NCI-H82 (cell line): ENCODE data around the gene ELOVL5.

Source experiments
- DNase-seq: peaks from one replicate; lab custom pipeline; 2025; lab: John Stamatoyannopoulos, UW

ELOVL5 gene

DNA sequence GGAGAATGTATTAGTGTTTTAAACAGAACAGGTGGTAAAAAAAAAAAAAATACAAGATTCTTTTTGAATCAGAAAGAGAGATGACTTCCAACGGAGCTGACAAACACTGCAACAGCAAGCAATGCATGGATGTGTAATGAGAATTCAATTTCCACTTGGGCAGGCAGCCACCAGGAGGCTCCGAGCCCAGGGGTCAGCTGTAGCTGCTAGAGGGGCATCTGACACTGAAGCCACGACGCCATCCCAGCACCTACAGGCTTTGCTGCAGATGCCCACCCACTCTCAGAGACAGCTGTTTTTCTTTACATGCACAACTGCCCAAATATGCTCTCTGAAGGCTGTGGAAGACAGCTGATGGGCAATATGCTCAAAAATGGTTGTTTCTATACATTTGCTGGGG, 75.4 kb downstream of the ELOVL5 start:
- DNase-seq, result no peak

DNA sequence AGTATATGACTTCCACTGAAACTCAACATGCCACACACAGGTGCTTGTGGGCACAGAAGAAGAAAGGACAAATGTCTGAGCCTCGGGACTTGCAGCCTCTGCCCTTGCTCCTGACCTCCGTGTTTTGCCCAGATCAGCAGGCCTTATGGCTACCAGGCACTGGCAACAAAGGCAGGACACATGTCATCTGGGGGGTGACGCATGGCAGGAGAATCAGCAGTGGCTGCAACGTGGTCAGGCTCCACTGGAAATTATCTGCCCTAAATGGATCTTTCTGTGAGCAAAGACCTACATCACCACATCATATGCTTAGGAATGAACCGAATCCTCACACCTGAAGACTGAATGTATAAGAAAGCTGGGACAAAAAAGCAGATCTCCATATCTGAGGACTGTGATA, 78.9 kb downstream of the ELOVL5 start:
- DNase-seq, result no peak

DNA sequence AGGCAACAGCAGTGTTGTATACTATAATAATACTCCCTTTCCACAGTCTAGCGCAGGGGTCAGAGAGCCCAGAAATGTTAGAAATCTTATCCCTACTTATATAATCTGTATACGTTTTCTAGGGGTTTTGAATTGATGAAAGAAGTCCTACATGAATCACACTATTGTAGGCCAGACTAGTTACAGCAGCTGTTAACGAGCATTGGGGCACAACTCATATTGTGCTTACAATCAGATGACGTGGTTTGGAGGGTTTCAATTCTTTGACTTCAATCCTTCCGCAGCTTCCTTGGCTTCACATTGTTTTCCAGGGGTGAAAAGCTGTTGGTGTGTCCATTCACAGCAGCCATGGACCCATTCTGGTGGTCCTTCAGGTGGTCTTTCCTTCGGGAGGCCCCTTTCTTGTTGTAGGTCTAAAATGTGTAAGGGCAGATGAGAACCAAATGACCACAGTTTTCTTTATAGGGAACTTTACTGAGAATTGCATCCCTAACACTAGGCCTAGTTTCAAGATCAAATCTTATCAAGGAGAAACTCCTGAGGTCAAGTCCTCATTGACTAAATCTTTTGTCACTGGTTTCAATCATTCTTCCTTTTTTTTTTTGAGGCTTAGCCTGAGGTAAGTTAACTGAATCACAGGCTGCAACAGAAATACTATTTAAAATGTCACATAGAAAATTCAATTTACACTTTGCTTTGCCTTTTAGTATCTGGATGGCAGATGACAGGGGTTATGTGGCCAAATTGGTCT, 79.7 kb downstream of the ELOVL5 start:
- DNase-seq, result no peak

DNA sequence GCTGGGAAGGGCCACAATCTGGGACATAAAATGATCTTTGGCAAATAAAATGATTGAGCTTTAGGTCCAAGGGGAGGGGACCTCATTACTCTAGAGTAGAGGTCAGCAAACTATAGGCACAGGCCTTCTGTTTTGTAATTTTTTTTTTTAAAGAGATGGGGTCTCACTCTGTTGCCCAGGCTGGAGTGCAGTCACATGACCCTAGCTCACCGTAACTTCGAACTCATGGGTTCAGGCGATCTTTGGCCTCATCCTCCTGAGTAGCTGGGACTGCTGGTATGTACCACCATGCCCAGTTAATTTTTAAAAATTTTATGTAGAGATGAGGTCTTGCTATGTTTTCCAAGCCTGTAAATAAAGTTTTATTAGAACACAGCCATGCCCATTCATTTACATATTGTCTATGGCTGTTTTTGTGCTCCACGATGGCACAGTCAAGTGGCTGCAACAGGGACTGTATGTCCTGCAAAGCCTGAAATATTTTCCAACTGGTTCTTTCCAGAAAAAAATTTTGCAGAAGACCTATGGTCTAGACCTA, 82.1 kb downstream of the ELOVL5 start:
- no peak for DNase-seq

DNA sequence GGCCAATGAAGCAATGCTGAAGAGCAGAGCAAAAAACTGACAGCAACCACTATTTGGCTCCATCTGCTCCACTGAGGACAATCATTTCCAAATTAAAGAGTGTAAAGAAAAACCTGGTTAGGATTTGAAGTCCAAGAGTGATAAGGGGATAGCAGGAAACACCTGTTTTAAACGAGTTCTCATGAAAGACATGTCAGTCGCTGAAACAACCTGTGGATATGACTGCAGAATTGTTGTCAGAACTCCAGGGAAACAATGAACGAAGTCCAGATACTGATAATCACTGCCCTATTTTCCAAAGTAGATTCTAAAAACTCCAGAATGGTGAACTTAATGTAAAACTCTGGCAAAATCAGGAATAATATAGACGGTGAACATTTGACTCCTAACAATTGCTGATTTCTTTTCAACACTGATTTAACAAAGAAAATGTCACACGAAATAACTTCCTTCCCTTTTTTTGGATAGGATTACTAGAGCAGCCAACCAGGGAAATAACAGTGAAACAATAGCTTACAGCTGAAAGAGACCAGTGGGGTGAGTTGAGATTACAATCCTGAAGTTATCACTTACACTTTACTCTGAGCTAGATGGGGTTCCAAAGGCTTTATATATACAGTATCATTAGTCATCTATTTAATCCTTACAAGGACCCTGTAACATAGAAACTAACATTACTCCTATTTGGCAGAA, 83.7 kb downstream of the ELOVL5 start:
- no peak for DNase-seq

DNA sequence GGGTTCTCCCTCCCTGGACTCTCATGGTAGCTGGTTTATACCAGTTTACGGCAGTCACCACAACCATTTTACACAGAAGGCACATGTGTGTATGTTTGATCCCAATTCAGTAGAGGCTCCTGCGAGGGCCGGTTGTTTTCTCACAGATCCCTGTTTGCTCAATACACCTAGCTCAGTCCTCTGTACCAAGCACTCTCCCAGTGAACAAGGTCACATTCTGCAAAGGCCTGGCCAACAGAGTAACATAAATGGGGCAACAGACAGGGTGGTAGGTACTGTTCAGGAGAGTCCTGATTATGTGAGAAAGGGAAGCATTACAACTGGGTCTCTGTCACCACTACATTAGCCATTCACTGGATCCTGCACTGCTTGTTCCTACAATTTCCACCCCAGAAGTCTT, 84.4 kb downstream of the ELOVL5 start:
- DNase-seq, result no peak

DNA sequence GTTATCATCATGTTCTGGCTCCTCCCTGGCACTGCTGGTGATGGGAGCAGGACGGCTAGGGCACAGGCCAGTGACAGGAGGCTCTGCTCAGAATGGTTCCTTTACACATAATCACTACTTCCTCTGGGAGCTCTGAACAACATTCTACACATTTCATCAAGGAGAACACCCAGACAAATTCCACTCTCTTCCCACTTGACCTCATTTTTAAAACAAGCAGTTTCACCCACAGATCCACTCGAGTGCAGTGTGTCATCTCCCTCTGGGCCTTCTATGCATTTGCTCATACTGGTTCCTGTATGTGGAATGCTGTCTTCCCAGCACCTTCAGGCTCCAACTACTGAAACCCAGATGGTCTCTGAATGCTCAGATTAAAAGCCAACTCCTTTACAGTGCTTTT, 84.8 kb downstream of the ELOVL5 start:
- no peak for DNase-seq

DNA sequence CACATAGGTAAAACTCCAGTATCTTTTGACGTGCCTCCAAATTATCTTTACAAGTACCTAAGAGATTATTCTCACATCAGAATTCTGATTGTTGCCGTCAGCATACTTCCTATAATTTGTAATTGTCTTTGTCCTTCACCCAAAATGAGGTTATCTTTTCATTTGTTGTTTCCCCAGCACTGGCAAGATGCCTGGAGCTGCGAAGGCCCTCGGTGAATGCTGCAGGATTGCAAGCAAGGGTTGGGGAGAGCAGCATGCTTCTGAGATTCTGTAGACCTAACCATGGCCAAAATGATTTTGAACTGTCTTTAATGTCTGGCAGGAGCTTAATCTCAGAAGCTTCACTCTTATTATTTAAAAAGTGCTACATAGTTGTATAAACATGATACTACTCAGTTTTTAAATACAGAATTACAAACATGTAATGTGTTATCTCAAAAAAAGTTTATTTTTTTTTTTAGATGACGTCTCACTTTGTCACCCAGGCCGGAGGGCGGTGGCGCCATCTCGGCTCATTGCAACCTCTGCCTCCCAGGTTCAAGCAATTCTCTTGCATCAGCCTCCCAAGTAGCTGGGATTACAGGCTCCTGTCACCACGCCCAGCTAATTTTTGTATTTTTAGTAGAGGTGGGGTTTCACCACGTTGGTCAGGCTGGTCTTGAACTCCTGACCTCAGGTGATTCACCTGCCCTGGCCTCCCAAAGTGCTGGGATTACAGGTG, 88.7 kb downstream of the ELOVL5 start:
- DNase-seq, result no peak

DNA sequence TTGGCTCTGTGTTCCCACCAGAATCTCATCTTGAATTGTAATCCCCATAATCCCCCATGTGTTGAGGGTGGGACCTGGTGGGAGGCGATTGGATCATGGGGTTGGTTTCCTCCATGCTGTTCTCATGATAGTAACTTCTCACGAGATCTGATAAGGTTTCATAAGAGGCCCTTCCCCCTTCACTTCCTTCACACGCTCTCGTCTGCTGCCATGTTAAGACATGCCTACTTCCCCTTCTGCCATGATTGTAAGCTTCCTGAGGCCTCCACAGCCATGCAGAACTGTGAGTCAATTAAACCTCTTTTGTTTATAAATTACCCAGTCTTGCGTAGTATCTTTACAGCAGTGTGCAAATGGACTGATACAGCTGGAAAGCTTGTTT, 90.0 kb downstream of the ELOVL5 start:
- DNase-seq, result peak; percentile 53

DNA sequence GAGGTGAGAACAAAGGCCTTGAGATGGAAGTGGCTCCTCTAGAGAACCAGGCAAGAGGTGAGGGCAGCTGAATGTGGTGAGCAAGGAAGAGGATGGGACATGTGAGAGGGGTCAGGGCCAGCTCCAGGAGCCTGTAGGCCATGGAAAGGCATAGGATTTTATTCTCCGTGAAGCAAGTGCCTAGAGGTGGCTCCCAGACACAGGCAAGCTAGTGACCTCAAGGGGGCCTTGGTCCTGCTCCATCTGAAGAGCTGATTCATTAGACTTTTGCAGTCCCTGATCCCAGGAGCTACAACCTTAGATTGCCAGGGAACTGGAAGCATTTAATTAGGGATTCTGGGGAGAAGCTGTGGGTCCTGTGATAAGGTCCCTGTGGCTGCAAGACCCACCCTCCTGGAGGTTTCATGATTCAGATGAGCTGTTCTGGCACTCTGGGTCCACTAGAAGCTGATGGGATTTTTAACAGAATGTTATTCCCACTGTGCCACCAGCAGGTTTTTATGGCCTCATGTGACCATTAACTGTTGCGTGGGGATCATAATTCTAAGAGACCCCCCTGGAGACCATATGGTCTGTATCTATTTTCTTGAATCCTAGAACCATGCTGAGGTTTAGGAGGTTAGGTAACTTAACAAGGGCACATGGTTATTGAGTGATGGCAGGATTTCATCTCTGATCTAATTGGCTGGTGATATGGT, 90.5 kb downstream of the ELOVL5 start:
- DNase-seq, result no peak

DNA sequence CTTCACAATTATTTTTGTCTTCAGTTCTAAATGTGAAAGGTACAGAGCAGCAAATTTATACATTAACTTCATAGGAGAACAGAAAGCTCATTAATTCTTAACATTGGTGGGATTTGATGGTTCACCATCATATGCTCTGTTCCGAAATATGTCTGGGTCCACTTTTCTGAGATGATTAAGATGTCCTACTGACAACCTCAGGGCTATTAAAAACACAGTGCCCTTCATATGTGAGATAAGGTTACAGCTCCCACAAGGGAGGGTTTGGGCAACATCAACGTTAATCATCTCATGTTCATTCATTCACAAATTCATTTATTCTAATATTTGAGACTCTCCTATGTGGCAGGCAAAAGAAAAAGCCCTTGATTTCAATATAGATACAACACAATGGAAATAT, 91.2 kb downstream of the ELOVL5 start:
- no peak for DNase-seq

DNA sequence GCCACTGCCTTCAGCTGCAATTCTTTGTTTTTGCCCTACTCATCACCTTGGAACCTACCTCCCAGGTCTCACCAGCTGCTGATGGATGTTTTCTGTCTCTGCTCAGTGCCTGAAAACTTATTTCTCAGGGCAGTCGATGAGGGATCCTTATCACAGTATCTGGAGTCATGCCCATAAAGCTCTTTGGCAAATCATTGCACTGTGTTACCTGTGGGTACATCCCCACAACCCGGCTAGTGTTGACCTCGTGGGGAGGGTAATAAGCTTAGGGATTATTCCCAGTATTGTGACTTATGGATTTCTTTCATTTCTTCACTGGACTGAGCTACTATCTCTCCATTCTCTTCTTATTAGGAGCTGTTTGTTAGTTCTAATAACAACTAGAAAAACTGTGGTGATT, 91.7 kb downstream of the ELOVL5 start:
- peak; percentile 26 for DNase-seq

DNA sequence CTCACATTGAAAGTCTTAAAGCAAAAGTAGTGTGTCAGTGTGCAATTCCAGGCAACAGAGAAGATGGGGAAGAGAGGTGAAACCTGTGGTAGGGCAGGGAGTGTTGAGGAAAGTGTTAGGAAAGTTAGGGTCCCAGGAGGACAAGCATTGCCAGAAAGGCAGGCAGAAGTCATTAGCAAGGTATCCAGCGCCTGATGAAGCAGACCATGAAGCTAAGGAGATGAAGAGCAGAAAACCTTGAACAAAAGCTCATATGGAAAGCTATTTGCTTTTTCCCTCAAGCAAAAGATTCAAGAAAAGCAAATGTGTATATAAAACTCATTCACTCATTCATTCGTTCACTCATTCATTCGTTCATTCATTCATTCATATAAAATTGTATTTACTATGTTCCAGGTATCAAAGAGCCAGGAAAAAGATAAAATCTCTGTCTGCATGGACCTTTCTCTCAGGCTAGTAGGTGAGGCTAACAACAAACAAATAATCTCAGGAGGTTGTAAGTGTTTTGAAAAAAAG, 96.5 kb downstream of the ELOVL5 start:
- no peak for DNase-seq

DNA sequence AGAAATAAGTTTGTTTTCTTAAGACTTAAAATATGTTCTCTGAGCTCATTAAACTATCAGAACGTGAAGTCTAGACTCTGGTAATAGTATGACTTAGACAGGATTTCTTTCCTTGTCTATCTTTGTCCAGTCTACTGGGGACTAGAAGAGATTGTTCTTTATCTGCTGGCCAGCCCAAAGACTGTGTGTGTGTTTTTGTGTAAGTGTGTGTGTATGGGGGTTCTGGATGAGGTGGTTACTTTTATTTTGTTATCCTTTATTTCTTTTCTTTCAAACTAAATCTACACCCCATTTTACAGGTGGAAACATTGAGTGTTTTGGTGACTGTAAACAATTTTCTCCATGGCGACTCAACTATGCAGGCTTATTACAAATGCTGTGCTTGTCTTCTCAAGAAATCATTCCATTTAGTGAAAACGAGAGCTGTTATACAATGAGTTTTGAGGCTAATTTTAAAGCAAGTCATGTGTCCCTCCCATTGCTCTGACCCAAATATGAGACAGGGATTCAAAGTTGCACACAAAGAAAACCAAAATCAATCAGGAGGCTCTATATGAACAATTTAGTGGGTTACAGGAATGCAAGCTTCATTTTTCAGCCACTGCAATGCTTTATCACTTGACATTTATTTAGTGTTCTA, 97.6 kb downstream of the ELOVL5 start:
- no peak for DNase-seq

DNA sequence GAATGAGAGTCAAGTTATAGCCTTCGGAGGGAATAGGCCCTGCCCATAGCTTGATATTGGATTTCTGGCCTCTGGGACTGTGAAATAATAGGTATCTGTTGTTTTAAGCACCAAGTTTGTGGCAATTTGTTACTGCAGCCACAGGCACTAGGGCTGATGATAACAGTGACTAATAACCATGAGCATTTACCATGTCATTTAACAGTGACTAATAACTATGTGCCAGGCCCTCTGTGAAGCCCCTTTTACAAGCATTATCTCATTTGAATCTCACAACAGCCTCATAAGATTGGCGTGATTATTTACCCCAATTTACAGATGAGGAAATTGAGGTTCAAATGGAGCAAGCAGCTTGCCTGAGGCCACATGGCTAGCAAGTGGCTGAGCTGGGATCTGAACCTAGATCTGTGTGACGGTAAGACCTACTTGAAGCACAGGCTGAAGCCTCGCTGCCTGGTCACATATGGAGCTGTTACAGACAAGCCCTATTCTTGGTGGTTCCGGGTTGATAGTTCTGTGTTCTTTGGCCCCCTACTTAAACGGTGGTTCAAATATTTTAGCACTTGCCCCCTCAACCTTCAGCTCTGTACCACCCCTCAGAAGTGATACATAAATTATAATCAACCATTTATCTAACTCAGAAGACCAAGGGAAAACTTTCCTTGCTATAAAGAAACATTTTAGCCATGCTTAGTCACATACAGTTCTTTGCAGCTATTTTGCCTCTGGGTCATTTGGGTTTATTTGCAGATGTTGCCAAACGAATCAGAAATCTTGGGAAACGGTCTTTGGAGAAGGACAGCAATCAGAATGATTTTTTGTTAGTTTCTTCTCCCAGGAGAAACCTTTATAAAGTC, 98.3 kb downstream of the ELOVL5 start:
- DNase-seq, result no peak

DNA sequence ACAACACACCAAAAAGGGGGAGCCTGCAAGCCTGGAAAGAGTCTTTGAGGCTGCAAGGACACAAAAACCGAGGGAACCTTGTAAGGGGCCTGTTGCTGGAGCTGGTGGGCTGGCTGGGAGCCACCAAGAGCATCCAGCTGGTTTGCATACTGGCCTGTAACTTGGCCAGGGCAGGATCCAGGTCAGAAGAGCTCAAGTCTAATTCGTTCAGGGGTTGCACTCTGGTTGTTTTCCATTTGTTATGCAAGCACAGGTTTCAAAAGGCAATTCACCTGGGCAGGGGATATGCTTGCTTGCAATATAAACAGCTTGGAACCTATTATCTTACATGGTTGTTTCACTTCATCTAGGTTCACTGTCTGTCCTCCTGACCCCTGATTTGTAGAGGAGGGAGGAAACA, 101.8 kb downstream of the ELOVL5 start:
- DNase-seq, result no peak

DNA sequence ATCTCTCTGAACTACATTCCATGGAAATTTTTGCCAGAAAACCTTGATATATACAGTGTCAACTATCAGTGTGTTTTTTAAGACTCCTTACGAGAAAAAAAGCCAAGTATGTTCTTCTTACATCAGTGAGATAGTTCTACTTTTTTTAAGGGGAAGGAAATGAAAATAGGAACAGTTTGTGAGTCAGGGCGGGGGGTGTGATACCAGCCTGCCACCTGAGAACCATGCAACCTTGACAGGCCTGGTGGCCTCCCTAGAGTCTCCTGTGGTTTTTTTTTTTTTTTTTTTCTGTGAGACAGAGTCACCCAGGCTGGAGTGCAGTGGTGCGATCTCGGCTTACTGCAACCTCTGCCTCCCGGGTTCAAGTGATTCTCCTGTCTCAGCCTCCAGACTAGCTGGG, 103.8 kb downstream of the ELOVL5 start:
- no peak for DNase-seq

DNA sequence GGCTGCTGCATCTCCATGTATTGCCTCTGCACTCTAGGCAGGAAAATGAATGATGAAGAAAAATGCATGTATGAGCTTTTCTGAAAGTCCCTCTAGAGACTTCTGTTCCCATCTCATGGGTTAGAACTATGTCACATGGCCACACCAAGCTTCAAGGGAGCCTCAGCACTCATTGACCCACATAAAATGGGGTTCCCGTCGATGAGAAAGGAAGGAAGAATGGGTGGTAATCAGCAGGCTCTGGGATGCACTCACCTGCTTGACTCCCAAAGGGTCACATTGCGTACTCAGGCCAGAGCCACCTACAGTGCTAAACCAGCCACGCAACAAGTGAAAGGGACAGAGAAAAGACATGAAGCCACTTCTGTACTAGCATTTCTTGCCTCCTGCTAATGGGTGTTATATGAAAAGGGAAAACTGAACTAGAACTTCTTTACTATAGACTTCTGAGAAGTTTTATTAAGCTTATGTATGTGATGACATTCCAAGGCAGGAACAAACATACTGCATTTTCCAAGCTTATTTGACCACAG, 104.3 kb downstream of the ELOVL5 start:
- DNase-seq, result no peak

DNA sequence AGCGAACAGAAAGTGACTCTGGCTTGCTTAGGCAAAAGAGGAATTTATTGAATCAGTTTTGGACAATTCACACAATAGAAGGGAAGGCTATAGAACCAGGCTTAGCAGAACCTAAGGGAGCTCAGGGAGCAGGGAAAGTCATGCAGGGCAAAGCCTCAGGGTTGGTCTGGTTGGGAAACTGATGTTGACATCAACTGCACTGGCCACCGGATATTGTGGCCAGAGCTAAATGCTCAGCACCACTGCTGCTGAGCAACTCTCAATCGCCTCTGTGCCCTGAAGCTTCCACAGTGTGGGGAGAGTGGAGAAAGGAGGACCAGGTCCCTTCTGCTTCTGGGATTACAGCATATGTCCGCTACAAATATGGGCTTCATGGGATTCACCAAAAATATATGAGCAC, 106.8 kb downstream of the ELOVL5 start:
- no peak for DNase-seq

DNA sequence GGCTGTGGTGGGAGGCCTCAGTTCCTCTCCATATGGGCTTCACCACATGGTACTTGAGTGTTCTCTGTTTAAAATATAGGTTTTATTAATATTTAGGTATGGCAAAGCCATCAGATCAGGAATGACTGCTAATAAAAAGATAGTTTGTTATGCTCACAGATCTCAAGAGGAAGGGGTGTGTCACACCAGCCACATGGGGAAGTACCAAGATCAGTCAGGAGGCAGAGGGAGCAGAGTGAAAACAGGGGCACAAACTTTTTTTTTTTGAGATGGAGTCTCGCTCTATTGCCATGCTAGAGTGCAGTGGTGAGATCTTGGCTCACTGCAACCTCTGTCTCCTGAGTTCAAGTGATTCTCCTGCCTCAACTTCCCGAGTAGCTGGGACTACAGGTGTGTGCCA, 108.0 kb downstream of the ELOVL5 start:
- DNase-seq, result no peak
